Cardiac muscle cell (in vitro differentiated cells and primary cell): ENCODE results near the gene LYZL2. TPM values are rescaled to one million over a fixed set of nuclear protein-coding genes. Genes with fewer than 3 reads are reported as not detected.

Experiments used
- DNase-seq, 2 donors: peaks; one replicate each; pipeline versions ENCODE4 v3.0.0 to v3.0.0-alpha.2; 2010 to 2017; ENCODE audit warnings: low read depth in 1 of 2, low spot score in 1 of 2
- H3K27ac ChIP-seq: fragments of 200-600 bp; sonication (generic); 2 replicates; pipeline ENCODE4 v1.5.1; 2016
- H3K27me3 ChIP-seq: fragments of 200-600 bp; sonication (generic); 2 replicates; pipeline ENCODE4 v1.6.0; 2016; ENCODE audit warnings: control low read depth
- H3K36me3 ChIP-seq: fragments of 200-600 bp; sonication (generic); 2 replicates; pipeline ENCODE4 v1.5.1; 2016; ENCODE audit warnings: control low read depth
- H3K4me1 ChIP-seq: fragments of 200-600 bp; sonication (generic); 2 replicates; pipeline ENCODE4 v1.8.1; 2017; ENCODE audit warnings: low read depth, mild to moderate bottlenecking, mixed run types
- H3K4me3 ChIP-seq: fragments of 200-600 bp; sonication (generic); 2 replicates; pipeline ENCODE4 v1.5.1; 2016; ENCODE audit warnings: mild to moderate bottlenecking
- H3K9me3 ChIP-seq: fragments of 200-600 bp; sonication (generic); 2 replicates; pipeline ENCODE4 v1.5.1; 2017; ENCODE audit warnings: low read depth, mild to moderate bottlenecking, control low read depth
- polyA plus RNA-seq: library from polyadenylated mRNA; unstranded; fragments of >200 nt; fragmentation: Nextera tagmentation; extraction: Ambion mirVana; gene quantifications from 2 replicates; pipeline ENCODE4 v1.2.1, GENCODE V29; 2016
- total RNA-seq: library from RNA; depleted of rRNA; stranded (reverse); fragments of >200 nt; gene quantifications from 2 replicates; pipeline ENCODE4 v1.2.3, GENCODE V29; 2016
- TF ChIP-seq, protein P1 (sequence below): IDR thresholded peaks from 2 replicates; pipeline ENCODE4 v1.5.1; 2012; ENCODE audit warnings: low read depth, mild to moderate bottlenecking, low read length

The LYZL2 gene
- total and polyA plus RNA-seq, 2 experiments from 2014 or later = not detected

DNA sequence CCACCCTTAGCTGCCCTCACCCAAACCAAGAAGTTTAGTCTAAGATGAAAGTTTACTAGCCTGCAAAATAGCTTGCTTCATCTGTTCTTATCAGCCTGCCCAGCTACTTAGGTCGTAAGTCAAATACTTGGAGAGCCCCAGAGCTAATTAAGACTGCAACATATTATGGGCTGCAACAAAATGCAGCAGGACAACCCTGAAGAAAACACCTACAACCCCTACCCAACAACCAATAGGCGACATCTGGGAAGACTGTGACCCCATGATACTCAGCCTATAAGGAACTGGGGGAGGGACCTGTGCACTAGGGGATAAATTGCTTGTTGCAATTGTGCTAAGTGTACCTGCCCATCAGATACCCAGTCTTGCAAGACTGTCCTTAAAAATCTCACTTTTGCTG lies 64.1 kb downstream of the LYZL2 start:
- TF ChIP-seq, protein P1, sequence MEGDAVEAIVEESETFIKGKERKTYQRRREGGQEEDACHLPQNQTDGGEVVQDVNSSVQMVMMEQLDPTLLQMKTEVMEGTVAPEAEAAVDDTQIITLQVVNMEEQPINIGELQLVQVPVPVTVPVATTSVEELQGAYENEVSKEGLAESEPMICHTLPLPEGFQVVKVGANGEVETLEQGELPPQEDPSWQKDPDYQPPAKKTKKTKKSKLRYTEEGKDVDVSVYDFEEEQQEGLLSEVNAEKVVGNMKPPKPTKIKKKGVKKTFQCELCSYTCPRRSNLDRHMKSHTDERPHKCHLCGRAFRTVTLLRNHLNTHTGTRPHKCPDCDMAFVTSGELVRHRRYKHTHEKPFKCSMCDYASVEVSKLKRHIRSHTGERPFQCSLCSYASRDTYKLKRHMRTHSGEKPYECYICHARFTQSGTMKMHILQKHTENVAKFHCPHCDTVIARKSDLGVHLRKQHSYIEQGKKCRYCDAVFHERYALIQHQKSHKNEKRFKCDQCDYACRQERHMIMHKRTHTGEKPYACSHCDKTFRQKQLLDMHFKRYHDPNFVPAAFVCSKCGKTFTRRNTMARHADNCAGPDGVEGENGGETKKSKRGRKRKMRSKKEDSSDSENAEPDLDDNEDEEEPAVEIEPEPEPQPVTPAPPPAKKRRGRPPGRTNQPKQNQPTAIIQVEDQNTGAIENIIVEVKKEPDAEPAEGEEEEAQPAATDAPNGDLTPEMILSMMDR = no peak
- no peaks in the 10 kb centered on the region for H3K36me3 ChIP-seq
- no peaks in the 10 kb centered on the region for H3K27me3 ChIP-seq
- no peak for DNase-seq
- no peak overlapping the region for H3K4me3 ChIP-seq
- no peaks in the 10 kb centered on the region for H3K4me1 ChIP-seq
- H3K27ac ChIP-seq = no peak overlapping the region
- H3K9me3 ChIP-seq = no peaks in the 10 kb centered on the region

- Histone ChIP-seq H3K4me1 (no peaks in the 10 kb centered on the region), H3K36me3 (no peaks in the 10 kb centered on the region)
Measured at GRCh38 chr10:30562787-30563186, 66.8 kb downstream of the LYZL2 start.

More at GRCh38 chr10:30562787-30563186, 66.8 kb downstream of the LYZL2 start:
- TF ChIP-seq, protein P1 = no peak
- no peak overlapping the region for H3K4me3 ChIP-seq
- H3K9me3 ChIP-seq = no peaks in the 10 kb centered on the region
- no peak overlapping the region for H3K27ac ChIP-seq
- DNase-seq = no peak
- H3K27me3 ChIP-seq = no peaks in the 10 kb centered on the region

Other genes starting within 250 kb of the LYZL2 start
- 5.5 and 5.8 TPM in 2 replicates for gene MAP3K8, start 195.6 kb downstream of the LYZL2 start, total RNA-seq
- 6.7 and 7.8 TPM in 2 replicates for gene MAP3K8, start 195.6 kb downstream of the LYZL2 start, polyA plus RNA-seq